ENCODE results near the gene CNOT11. TPM values are rescaled to one million over a fixed set of nuclear protein-coding genes. Genes with fewer than 3 reads are reported as not detected.

CNOT11 gene
- total and polyA plus RNA-seq, 2 of the 13 experiments (the other 11 are each of a cell fraction or from before 2014, with no cell fraction given): 114 to 209 TPM

DNA sequence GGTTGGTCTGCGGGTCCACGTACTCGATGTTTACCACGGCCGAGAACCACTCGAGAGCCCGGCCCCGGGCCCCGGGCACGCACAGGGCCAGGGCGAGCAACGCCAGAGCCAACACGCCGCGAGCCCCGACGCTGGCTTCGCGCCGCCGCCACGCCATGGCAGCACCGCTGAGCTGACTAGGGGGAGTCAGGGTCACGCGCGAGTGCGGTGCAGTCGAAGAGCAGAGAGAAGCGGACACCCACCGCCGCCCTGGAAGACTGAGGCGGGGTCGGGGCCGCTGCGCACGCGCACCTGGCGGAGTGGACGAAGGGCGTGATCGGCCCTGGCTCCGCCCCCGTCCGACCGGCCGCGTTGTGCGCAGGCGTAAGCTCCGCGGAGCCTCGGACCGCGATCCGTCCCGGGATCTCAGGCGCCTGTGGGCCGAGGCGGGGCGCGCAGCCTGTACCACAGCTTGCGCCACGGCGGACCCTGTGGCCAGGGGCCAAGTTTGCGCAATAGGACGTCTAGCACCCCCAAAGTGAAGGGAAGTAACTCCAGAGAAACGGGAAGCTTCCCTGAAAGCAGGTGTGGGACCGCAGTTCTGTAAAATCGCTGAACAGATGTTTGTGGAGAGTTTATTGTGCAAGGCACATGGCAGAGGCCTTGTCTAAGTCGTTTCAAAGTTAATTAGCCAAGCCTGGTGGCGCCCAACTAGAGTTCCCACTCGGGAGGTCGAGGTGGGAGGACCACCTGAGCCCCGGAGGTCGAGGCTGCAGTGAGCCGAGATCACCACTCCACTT is 55.9 kb downstream of the CNOT11 start, which contains the start of gene RNF149 (continued):
- TF ChIP-seq ZNF674 (CRISPR knock-in tag; IDR thresholded peaks at IDR 0.05; ENCODE audit: low read depth) (no peak; the same call in 1 of the 2 replicates), GTF2F1 (IDR thresholded peaks at IDR 0.05; ENCODE audit: low read length) (no peak), PAX8 (CRISPR knock-in tag; IDR thresholded peaks at IDR 0.05; ENCODE audit: borderline replicate concordance) (peak; percentile 89; the same call in 1 of the 2 replicates), TFAP4 (IDR thresholded peaks at IDR 0.05; ENCODE audit: borderline replicate concordance, low read depth) (peak; percentile 80), MED13 (CRISPR knock-in tag; IDR thresholded peaks at IDR 0.05) (peak; percentile 87), REXO4 (CRISPR knock-in tag; IDR thresholded peaks at IDR 0.05; ENCODE audit: borderline replicate concordance) (0 out of 2 replicates have a peak, but pooled peaks have one; percentile 42), GATAD2A (CRISPR knock-in tag; IDR thresholded peaks at IDR 0.05) (peak; percentile 97), RELA (CRISPR knock-in tag; IDR thresholded peaks at IDR 0.05) (peak; percentile 57; the same call in 1 of the 2 replicates), AFF4 (CRISPR knock-in tag; IDR thresholded peaks at IDR 0.05) (peak; percentile 93), ZNF350 (CRISPR knock-in tag; IDR thresholded peaks at IDR 0.05; ENCODE audit: borderline replicate concordance, low read depth) (peak; percentile 99), ZKSCAN5 (CRISPR knock-in tag; IDR thresholded peaks at IDR 0.05) (no peak), SAFB2 (CRISPR knock-in tag; IDR thresholded peaks at IDR 0.05; ENCODE audit: borderline replicate concordance, low read depth) (peak; percentile 96), ZSCAN12 (CRISPR knock-in tag; IDR thresholded peaks at IDR 0.05) (0 out of 2 replicates have a peak, but pooled peaks have one; percentile 2), ZNF180 (CRISPR knock-in tag; IDR thresholded peaks at IDR 0.05; ENCODE audit: borderline replicate concordance, low read depth) (0 out of 2 replicates have a peak, but pooled peaks have one; percentile 70), SOX6 (IDR thresholded peaks at IDR 0.05) (no peak), SOX6 (CRISPR knock-in tag; IDR thresholded peaks at IDR 0.05) (peak; percentile 95)
- TF ChIP-seq, protein P1, sequence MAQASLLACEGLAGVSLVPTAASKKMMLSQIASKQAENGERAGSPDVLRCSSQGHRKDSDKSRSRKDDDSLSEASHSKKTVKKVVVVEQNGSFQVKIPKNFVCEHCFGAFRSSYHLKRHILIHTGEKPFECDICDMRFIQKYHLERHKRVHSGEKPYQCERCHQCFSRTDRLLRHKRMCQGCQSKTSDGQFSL (CRISPR knock-in tag; IDR thresholded peaks at IDR 0.05): peak; percentile 92
- TF ChIP-seq, protein P2, sequence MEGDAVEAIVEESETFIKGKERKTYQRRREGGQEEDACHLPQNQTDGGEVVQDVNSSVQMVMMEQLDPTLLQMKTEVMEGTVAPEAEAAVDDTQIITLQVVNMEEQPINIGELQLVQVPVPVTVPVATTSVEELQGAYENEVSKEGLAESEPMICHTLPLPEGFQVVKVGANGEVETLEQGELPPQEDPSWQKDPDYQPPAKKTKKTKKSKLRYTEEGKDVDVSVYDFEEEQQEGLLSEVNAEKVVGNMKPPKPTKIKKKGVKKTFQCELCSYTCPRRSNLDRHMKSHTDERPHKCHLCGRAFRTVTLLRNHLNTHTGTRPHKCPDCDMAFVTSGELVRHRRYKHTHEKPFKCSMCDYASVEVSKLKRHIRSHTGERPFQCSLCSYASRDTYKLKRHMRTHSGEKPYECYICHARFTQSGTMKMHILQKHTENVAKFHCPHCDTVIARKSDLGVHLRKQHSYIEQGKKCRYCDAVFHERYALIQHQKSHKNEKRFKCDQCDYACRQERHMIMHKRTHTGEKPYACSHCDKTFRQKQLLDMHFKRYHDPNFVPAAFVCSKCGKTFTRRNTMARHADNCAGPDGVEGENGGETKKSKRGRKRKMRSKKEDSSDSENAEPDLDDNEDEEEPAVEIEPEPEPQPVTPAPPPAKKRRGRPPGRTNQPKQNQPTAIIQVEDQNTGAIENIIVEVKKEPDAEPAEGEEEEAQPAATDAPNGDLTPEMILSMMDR (CRISPR knock-in tag; IDR thresholded peaks at IDR 0.05): peak; percentile 48
- TF ChIP-seq, protein P3, sequence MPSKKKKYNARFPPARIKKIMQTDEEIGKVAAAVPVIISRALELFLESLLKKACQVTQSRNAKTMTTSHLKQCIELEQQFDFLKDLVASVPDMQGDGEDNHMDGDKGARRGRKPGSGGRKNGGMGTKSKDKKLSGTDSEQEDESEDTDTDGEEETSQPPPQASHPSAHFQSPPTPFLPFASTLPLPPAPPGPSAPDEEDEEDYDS (CRISPR knock-in tag; IDR thresholded peaks at IDR 0.05): peak; percentile 93

Data from HepG2 (cell line).